IPS DF 6.9 (cell line): ENCODE measurements around the gene SP140L.
"Not testable (repeated sequence)": the region's sequence is repeated elsewhere in the genome, so short reads cannot be mapped to it uniquely, and the experiment has no call there.

Experiments
- DNase-seq: peaks from one replicate; pipeline ENCODE4 v3.0.0-alpha.2; 2013; ENCODE audit warnings: low read depth, low spot score
- H3K27ac ChIP-seq: one replicate; pipeline ENCODE4 v1.5.1; 2013; ENCODE audit warnings: low read length, control low read depth
- H3K27me3 ChIP-seq: 2 replicates; pipeline ENCODE4 v1.6.1; 2013; ENCODE audit warnings: mild to moderate bottlenecking, low read length; ENCODE audit not compliant: control insufficient read depth, insufficient read depth
- H3K36me3 ChIP-seq: 2 replicates; pipeline ENCODE4 v1.6.1; 2013; ENCODE audit warnings: low read length; ENCODE audit not compliant: control insufficient read depth, insufficient read depth
- H3K4me1 ChIP-seq: 2 replicates; pipeline ENCODE4 v1.6.1; 2013; ENCODE audit warnings: low read length; ENCODE audit not compliant: control insufficient read depth, insufficient read depth
- H3K4me3 ChIP-seq: 2 replicates; pipeline ENCODE4 v1.5.1; 2013; ENCODE audit warnings: mild to moderate bottlenecking, low read length
- H3K9me3 ChIP-seq: 2 replicates; pipeline ENCODE4 v1.6.1; 2013; ENCODE audit warnings: low read length, inconsistent platforms; ENCODE audit not compliant: control insufficient read depth, insufficient read depth
- WGBS: extraction: QIAGEN DNeasy Blood & Tissue Kit; methylation state at CpG from one replicate; pipeline ENCODE4 v1.1.7; 2013; ENCODE audit warnings: mixed read lengths, missing lambda C conversion rate; ENCODE audit not compliant: insufficient read length, insufficient coverage; 5-methylcytosine and 5-hydroxymethylcytosine counted together

The SP140L gene

GRCh38 chr2:230341936-230342528, 15.0 kb downstream of the SP140L start:
- DNase-seq, H3K9me3 ChIP-seq, H3K27ac ChIP-seq, H3K27me3 ChIP-seq, H3K4me1 ChIP-seq, H3K36me3 ChIP-seq, H3K4me3 ChIP-seq: not testable (repeated sequence)
- WGBS, result no CpG with 5 or more reads among the region's 33 CpGs

- not testable (repeated sequence) for H3K4me3 ChIP-seq, H3K9me3 ChIP-seq, H3K36me3 ChIP-seq, H3K27ac ChIP-seq, H3K4me1 ChIP-seq, H3K27me3 ChIP-seq, DNase-seq
- no CpG with 5 or more reads among the region's 2 CpGs for WGBS
Measured at GRCh38 chr2:230343041-230343624, 16.1 kb downstream of the SP140L start.

- no peaks in the 10 kb centered on the region for H3K27me3 ChIP-seq
- H3K4me1 ChIP-seq, result no peaks in the 10 kb centered on the region
- no peak for DNase-seq
- H3K36me3 ChIP-seq, result no peaks in the 10 kb centered on the region
- H3K4me3 ChIP-seq, result no peak overlapping the region
- WGBS, result no CpG with 5 or more reads among the region's 1 CpG
- no peaks in the 10 kb centered on the region for H3K9me3 ChIP-seq
- H3K27ac ChIP-seq, result no peak overlapping the region
Measured at GRCh38 chr2:230343747-230344146, 16.8 kb downstream of the SP140L start.

GRCh38 chr2:230346465-230346864, 19.5 kb downstream of the SP140L start:
- no peak overlapping the region for H3K27ac ChIP-seq
- H3K9me3 ChIP-seq, result no peaks in the 10 kb centered on the region
- no peak for DNase-seq
- no peaks in the 10 kb centered on the region for H3K27me3 ChIP-seq
- WGBS, result no CpG with 5 or more reads among the region's 1 CpG
- no peaks in the 10 kb centered on the region for H3K36me3 ChIP-seq
- H3K4me3 ChIP-seq, result no peak overlapping the region
- H3K4me1 ChIP-seq, result no peaks in the 10 kb centered on the region

DNA sequence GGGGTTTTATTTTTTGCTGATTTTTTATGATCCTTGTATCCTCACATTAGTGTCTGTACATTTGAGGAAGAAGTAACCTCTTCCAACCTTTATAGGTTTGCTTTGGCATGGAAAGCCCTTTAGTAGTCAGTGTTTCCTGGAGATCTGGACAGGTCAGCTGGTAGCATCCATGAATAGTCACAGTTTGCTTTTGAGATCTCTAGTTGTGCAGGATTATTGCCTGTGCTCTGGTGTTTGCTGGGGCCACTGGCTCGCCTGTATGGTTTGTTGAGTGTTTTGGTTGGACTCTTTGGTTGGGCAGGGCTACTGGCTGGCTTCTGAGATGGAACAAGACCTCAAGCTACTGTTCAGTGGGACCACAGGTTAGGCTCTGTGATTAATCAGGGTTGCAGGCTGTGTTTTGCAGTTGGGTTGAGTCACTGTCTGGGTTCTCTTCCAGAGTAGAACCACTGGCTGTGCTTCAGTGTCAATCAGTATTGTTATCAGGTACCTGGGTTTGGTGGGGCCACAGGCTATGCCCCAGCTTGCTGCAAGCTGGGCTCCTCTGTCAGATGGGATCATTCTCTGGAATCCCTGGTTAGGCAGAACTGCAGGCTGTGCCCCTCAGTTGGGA, 20.0 kb downstream of the SP140L start:
- Histone ChIP-seq H3K27ac (no peak overlapping the region), H3K4me1 (no peaks in the 10 kb centered on the region), H3K27me3 (no peaks in the 10 kb centered on the region), H3K36me3 (no peaks in the 10 kb centered on the region), H3K9me3 (no peaks in the 10 kb centered on the region), H3K4me3 (no peak overlapping the region)
- DNase-seq, result no peak
- WGBS, result no CpG with 5 or more reads among the region's 1 CpG

DNA sequence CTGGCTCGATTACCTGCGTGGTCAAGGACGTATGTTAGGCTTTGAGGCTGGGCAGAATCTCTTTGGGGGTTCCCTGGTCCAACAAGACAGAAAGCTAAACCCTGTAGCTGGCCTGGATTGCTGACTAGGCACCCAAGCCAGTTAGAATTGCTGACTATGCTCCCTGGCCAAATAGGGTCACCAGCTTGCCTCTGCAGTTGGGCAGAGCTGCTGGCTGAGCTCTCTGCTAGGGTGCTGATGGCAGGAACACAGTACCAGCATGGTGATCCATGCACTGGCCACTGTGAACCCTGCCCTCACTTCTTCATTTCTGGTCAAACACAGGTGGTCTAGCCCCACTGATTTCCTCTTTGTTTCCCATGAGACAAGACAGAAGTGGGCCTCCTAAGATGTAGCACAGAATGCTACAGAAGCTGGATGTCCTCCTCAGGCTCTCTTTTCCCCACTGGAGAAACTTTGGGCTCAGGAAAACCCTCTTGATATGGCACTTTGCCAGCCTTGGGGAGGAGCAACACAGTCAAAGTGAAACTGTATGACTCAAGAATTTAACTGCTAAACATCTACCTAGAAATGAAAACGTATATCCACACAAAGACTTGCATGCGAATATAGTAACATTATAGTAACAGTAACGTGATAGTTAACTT, 20.8 kb downstream of the SP140L start:
- WGBS, result no CpG with 5 or more reads among the region's 6 CpGs
- DNase-seq, result no peak
- no peaks in the 10 kb centered on the region for H3K9me3 ChIP-seq
- H3K36me3 ChIP-seq, result no peaks in the 10 kb centered on the region
- H3K27me3 ChIP-seq, result no peaks in the 10 kb centered on the region
- H3K27ac ChIP-seq, result no peak overlapping the region
- no peak overlapping the region for H3K4me3 ChIP-seq
- H3K4me1 ChIP-seq, result no peaks in the 10 kb centered on the region

GRCh38 chr2:230348787-230349186, 21.8 kb downstream of the SP140L start:
- Histone ChIP-seq H3K36me3 (no peaks in the 10 kb centered on the region), H3K4me3 (no peak overlapping the region), H3K9me3 (no peaks in the 10 kb centered on the region), H3K4me1 (no peaks in the 10 kb centered on the region), H3K27me3 (no peaks in the 10 kb centered on the region), H3K27ac (no peak overlapping the region)
- DNase-seq, result no peak

GRCh38 chr2:230356084-230356483, 29.1 kb downstream of the SP140L start:
- Histone ChIP-seq H3K4me1 (no peaks in the 10 kb centered on the region), H3K36me3 (no peaks in the 10 kb centered on the region), H3K9me3 (no peaks in the 10 kb centered on the region), H3K27me3 (no peaks in the 10 kb centered on the region), H3K4me3 (no peak overlapping the region), H3K27ac (no peak overlapping the region)
- no CpG with 5 or more reads among the region's 2 CpGs for WGBS
- no peak for DNase-seq

DNA sequence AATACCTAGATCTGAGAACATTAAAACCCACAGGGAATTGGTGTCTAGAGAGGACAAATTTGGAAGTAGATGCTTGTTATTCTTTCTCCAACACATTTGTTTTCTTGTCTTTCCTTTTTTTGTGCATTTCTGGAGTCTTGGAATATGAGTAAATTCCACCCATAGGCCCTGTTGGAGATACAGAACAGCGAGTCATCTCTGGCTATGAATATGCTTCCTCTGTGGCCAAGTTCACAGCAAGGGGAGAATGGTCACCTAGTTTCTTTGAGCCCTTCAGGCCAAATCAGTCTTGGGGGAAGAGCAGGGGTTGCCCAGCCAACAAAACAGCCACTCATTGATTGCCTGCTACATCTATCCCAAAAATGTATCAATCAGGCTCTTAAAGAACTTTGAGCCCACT, 31.3 kb downstream of the SP140L start:
- H3K27me3 ChIP-seq, result no peaks in the 10 kb centered on the region
- no peak overlapping the region for H3K4me3 ChIP-seq
- H3K9me3 ChIP-seq, result no peaks in the 10 kb centered on the region
- no peak for DNase-seq
- no peaks in the 10 kb centered on the region for H3K4me1 ChIP-seq
- no peak overlapping the region for H3K27ac ChIP-seq
- no CpG with 5 or more reads among the region's 1 CpG for WGBS
- H3K36me3 ChIP-seq, result no peaks in the 10 kb centered on the region

DNA sequence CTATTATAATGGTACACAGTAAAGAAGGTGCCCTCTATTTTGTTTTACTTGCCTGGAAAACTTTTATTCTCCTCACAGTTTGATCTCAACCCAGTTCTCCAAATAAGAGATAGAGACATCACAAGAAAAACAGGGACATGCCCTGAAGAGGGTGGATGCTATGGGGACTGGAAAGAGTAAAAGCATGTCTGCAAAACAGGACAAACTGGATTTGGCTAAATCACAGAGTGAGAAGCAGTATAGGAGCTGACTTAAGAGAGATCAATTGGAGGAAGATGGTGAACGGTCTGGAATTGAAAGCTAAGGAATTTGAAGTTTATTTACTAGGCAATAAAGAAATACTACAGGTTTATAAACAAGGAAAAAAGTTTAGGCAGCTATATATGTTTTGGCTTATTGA, 33.0 kb downstream of the SP140L start:
- H3K27me3 ChIP-seq, result no peaks in the 10 kb centered on the region
- H3K9me3 ChIP-seq, result no peaks in the 10 kb centered on the region
- no peaks in the 10 kb centered on the region for H3K36me3 ChIP-seq
- no peak for DNase-seq
- no peak overlapping the region for H3K4me3 ChIP-seq
- no peak overlapping the region for H3K27ac ChIP-seq
- no peaks in the 10 kb centered on the region for H3K4me1 ChIP-seq
- no CpG with 5 or more reads among the region's 1 CpG for WGBS
